Activated CD4-positive, alpha-beta T cell treated with anti-CD3 and anti-CD28 coated beads, Interleukin-2, amount 50 U/mL, for 24 hours (primary cell): Measurements from ENCODE around the gene SLC20A1.

Experiments used
- DNase-seq, 2 donors: peaks; one replicate each; pipeline ENCODE4 v3.0.0-alpha.2; 2020; ENCODE audit warnings: low read depth in 1 of 2, low spot score in 1 of 2

SLC20A1 gene

GRCh38 chr2:112623913-112624777 is 21.6 kb upstream of the SLC20A1 start:
- DNase-seq, result peak in 1 of 2 donors; percentile 70

- DNase-seq, result no peak
These were observed 20.1 kb upstream of the SLC20A1 start for GRCh38 chr2:112625474-112626114.

- DNase-seq, result peak in 1 of 2 donors; percentile 49
These were observed 19.1 kb upstream of the SLC20A1 start for GRCh38 chr2:112626604-112627059.

- DNase-seq, result no peak
These were observed 18.4 kb upstream of the SLC20A1 start for GRCh38 chr2:112627060-112628040.

GRCh38 chr2:112629224-112629623 is 16.5 kb upstream of the SLC20A1 start:
- no peak for DNase-seq

GRCh38 chr2:112629823-112630222 is 15.9 kb upstream of the SLC20A1 start:
- no peak for DNase-seq

- DNase-seq, result no peak
These were observed 15.5 kb upstream of the SLC20A1 start for GRCh38 chr2:112630268-112630667.

GRCh38 chr2:112633708-112634107 is 12.0 kb upstream of the SLC20A1 start:
- no peak for DNase-seq

- no peak for DNase-seq
These were observed 11.4 kb upstream of the SLC20A1 start for GRCh38 chr2:112634153-112634873.

GRCh38 chr2:112634874-112635157 is 10.9 kb upstream of the SLC20A1 start:
- no peak for DNase-seq

- no peak for DNase-seq
These were observed 9.0 kb upstream of the SLC20A1 start for GRCh38 chr2:112636605-112637288.

- no peak for DNase-seq
These were observed 8.5 kb upstream of the SLC20A1 start for GRCh38 chr2:112637289-112637660.

GRCh38 chr2:112639936-112640335 is 5.8 kb upstream of the SLC20A1 start:
- DNase-seq, result no peak

- no peak for DNase-seq
These were observed 5.3 kb upstream of the SLC20A1 start for GRCh38 chr2:112640467-112640799.

- no peak for DNase-seq
These were observed 4.7 kb upstream of the SLC20A1 start for GRCh38 chr2:112640800-112641675.

GRCh38 chr2:112641701-112642100 is 4.0 kb upstream of the SLC20A1 start:
- no peak for DNase-seq

- no peak for DNase-seq
These were observed 3.2 kb upstream of the SLC20A1 start for GRCh38 chr2:112642561-112642960.

GRCh38 chr2:112642966-112643365 is 2.8 kb upstream of the SLC20A1 start:
- DNase-seq, result no peak

- DNase-seq, result no peak
These were observed 2.3 kb upstream of the SLC20A1 start for GRCh38 chr2:112643488-112643887.
